Stimulated activated CD8-positive, alpha-beta memory T cell treated with anti-CD3 and anti-CD28 coated beads, Interleukin-15, amount 100 ng/mL, for 4 hours (primary cell): ENCODE data around the gene NAA25.
A peak's percentile ranks its signal among the peaks of the same experiment; 100 is the strongest.

Source experiments
- DNase-seq, 2 donors: peaks; one replicate each; pipeline ENCODE4 v3.0.0-alpha.2; 2020; ENCODE audit warnings: low read depth in 2 of 2

Gene NAA25

DNA sequence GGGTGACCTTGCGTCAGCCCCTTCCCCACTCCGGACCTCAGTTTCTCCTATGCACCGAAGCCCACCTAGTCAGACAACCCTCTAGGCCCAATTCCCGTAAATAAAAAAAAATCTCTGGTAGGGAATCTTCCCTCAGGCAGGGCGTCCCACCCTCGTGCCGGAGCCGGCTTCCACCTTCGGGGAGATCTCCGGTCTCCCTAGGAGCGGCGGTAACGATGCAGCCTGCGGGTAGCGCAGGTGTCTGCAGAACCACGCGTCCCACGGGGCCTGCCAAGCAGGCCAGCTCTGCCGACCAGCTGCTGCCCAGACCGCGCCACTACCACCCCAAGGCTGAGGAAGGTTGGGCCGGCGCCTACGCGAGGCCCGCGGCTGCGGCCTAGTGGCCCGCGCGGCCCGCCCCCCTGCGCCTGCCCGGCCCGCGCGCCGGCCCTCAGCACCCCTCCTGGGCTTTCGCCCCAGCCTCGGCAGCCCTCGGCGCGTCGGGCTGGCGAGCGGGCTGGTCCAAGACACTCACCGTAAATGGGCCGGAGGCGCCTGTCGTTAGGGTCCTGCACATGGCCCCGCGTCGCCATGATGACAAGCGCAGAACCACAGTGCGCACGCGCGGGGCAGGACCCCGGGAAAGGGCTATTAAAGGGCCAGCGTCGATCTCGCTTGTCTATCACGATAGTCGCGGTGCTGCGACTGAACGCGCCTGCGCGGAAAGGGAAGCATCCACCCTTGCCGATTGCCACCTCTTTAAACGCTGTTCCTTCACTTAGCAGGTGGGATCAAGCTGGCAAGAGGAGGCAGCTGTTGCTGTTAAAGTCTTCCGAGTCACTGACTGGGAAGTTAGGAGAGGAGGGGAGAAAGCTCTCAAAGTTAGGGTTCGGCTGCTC lies at the start of gene NAA25:
TSS of gene NAA25 (minus strand) at position 582 of the 878 bp plus-strand sequence. CDS start at position 572, 10 bp downstream.
- DNase-seq, result peak; percentile 73 to 76

DNA sequence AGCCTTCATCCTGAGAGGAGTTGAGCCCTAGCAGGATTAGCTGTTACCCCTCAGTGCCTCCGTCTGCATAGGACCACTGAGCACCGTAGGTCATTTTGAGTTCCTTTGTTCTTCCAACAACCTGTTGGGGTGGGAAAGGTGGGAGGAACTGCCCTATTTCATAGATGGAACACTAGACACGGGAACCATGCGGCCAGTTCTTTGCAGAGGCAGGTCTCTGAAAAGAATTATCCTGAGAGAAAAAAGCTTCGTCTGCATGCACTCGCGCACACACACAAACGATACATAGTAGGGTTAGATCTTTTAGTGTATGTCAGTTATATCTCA lies 45.3 kb upstream of the NAA25 start:
- no peak for DNase-seq

DNA sequence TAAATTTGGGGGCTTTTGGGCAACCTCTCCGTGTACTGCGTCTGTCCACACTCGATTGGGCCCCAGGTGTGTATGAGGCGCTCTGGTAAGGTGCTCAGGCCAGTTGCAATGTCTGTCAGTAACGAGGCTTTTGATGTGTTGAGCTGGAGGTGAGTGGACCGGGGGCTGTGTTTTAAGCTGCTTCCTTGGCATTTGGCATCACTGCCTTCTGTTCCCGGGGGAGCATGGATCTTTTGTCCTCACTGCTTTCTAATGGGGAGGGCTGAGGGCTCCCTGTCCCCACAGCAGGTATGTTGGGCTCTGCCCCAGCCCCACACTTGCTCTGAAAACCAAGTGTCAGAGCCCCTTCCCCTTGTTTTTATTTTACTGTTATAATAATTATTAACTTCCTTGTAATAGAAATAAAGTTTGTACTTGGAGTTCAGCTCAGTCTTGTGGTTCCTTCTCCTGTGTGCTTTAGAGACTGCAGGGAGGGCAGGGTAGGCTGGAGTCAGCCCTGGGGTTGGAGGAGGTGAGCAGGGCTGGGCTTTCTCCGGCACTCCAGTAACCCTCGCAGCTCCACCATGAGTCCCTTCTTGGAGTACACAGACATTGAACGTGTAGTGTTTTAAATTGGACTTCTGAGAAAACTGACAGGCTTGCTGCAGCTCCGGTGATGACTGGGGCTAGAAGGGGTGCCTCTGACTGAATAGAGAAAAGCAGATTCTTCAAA lies 44.8 kb upstream of the NAA25 start:
- no peak for DNase-seq

- DNase-seq, result no peak
Measured at GRCh38 chr12:112151766-112152541, 43.4 kb upstream of the NAA25 start.

DNA sequence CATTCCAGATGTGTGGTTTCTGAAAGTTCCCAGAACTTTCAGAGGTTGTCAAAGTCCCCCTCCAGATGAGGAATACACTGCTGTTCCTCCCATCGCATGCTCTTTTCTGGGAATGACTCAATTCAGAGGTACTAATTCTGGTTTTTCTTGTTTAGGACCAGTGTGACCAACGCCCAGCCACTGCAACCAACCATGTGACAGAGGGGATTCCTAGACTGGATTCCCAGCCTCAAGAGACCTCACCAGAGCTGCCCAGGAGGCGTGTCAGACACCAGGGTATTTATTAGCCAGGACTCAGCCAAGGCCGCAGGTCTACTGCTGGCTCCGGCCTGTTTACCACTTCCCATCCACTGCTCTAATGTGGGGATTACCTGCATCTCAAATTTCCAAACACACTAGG lies 41.0 kb upstream of the NAA25 start:
- no peak for DNase-seq

- no peak for DNase-seq
Measured at GRCh38 chr12:112148031-112148513, 39.5 kb upstream of the NAA25 start.

DNA sequence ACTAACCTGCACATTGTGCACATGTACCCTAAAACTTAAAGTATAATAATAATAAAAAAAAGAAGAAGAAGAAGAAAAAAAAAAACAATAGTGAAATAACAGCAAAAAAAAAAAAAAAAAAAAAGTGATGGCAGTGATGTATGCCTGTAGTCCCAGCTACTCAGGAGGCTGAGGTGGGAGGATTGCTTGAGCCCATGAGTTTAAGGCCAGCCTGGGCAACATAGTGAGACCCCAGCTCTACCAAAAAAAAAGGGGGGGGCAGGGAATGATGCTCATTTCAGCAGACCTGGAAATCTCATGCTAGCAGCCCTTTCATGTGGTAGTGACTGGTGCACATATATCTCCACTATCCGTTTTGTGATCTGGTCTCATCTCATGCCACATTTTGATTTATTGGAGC lies 37.5 kb upstream of the NAA25 start:
- no peak for DNase-seq

GRCh38 chr12:112140728-112141127 lies 32.1 kb upstream of the NAA25 start:
- no peak for DNase-seq

DNA sequence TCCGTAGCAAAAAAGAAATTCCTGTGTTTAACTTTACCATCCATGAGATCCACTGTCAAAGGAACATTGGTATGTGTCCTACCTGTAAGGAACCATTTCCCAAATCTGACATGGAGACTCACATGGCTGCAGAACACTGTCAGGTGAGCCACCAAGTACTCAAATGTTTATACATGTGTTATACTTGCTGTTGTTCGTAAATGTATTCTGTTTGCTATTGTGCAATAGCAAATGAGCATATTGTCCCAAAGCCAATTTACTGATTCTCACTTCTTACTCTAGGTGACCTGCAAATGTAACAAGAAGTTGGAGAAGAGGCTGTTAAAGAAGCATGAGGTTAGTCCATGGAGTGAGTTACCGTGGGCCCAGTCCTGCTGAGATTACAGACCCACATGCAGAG lies 26.1 kb upstream of the NAA25 start:
- DNase-seq, result no peak

- no peak for DNase-seq
Measured at GRCh38 chr12:112133418-112133817, 24.8 kb upstream of the NAA25 start.

DNA sequence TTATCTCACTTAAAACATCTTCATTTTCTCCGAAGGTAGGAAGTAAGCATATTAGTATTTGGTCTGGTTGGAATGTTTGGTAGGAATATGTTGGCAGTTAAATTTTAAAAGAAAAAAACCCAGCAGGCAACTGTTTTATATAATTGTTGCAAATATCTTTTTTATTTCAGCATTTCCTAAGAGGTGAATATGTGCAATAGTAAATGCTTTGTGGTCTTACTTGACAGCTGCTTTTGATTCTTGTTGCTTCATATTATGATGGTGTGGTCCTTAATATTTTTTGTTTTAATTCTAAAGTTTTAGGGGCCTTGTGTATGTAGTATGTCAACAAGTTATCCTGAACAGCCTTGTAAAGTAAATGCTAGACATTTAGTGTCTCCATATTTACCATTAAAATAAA lies 23.1 kb upstream of the NAA25 start:
- DNase-seq, result no peak

GRCh38 chr12:112130441-112130998 lies 21.9 kb upstream of the NAA25 start:
- DNase-seq, result no peak

DNA sequence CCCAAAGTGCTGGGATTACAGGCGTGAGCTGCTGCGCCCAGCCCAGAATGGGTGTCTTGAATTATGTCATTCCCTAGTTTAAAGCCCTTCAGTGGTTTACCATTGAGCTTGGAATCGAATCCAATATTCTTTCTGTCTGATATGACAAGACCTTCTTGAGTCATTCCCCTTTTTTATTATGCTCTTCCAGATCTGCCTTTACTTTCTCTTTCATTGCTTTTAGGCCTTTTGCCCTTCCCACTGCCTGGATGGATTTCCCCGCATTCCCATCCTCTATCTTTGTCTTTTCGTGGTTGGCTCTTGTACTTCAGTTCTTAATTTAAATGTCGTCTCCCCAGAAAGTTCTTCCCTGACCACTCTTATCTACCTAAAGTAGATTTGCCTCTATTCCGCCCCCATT lies 18.3 kb upstream of the NAA25 start:
- no peak for DNase-seq

DNA sequence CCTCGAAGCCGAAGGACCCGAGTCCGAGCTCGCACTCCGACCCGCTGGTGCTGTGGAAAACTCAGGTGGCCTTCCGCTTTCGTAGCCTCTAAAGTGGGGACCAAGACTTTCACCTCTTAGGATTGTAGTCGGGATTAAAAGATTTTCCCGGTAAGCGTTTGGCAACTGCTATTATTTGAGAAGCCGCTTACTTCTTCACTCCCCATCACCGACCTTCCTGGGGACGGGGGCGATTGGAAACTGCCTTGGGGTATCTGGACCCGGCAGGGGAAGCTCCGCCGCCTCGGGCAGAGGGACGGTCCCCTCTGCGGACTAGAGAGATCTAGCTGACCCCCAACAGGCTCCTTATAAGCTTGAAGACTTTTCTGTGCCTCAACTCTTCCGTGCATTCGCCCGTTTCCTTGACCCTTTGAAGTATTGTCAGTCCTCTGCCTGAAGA lies 17.4 kb upstream of the NAA25 start:
- no peak for DNase-seq

DNA sequence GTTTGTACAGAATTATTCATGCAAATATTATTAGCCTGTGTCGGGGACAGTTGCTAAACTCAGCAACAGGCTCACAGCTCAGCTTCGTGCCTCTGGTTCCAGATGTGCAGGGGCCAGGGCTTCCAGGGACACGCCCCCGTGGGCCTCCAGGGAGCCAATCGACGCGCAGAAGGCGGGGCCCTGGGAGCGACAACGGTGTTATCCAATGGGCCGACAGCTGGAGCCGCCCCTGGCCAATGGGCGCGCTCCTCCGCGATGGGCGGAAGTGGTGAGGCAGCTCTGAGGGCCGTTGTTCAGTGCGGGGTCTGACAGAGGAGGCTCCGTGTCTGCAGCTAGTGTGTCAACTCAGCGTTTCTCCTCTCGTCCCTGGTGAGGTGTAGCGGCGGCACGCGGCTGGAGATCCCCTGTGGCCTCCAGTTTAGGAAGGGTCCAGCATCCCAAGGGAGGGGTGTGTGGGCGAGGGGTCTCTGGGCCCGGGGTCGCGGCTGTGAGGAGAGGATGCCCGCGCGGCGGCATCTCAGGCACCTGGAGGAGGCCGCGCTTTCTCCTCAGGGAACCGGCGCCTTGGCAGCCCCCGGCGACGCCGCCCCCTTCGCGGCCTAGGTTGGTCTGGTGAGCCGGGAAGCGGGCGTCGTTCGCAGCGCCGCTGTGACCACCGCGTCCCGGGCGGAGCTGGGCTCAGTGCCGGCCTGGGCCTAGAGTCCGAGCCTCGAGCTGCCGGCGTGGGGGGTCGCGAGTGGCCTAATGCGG lies 16.8 kb upstream of the NAA25 start, which contains the start of gene TRAFD1:
TSS of gene TRAFD1 (plus strand) at position 311 of the 750 bp plus-strand sequence. CDS start 4,963 bp downstream, outside the sequence.
- peak; percentile 96 to 98 for DNase-seq

DNA sequence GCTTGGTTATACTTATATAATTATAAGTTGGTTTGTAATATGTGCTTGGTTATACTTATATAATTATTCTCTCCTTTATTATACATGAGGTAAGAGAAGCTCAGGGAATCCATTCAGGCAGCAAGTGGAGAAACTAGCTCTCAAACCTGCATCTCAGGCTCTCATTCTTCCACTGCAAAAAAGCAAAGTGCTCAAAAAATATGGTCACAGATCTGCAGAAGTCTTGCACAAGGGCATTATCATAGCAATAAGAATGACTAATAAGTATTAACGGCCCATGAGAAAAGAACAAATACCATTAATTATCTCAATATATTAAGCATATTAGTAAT lies 16.3 kb upstream of the NAA25 start:
- DNase-seq, result no peak

GRCh38 chr12:112122823-112123690 lies 14.5 kb upstream of the NAA25 start:
- no peak for DNase-seq

GRCh38 chr12:112121780-112122565 lies 13.4 kb upstream of the NAA25 start:
- no peak for DNase-seq

DNA sequence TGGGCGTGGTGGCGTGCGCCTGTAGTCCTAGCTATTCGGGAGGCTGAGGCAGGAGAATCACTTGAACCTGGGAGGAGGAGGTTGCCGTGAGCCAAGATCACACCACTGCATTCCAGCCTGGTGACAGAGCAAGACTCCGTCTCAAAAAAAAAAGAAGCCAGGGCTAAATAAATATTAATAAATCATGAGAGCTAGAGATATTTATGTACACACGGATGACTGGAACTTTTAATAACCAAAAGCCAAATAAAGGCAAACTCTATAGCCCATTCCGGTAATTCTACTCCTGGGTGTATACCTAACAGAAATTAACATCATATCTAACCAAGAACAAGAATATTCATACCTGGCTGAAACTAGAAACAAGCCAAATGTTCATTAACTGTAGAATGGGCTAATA lies 9.1 kb upstream of the NAA25 start:
- DNase-seq, result no peak
